Neutrophil (primary cell): ENCODE measurements around the gene TINCR.

ENCODE experiments used
- H3K27ac ChIP-seq: fragments of 200-600 bp; sonication (generic); 2 replicates; pipeline ENCODE4 v1.5.1; 2016; ENCODE audit warnings: mild to moderate bottlenecking, moderate library complexity
- H3K27me3 ChIP-seq: fragments of 200-600 bp; sonication (generic); 2 replicates; pipeline ENCODE4 v1.6.0; 2016; ENCODE audit warnings: mild to moderate bottlenecking
- H3K36me3 ChIP-seq: fragments of 200-600 bp; sonication (generic); 2 replicates; pipeline ENCODE4 v1.5.1; 2017
- H3K4me1 ChIP-seq, 2 experiments: fragments of 200-600 bp in 1 of 2; sonication (generic) in 1 of 2; 1 replicate in 1 of 2; 2 replicates in 1 of 2; pipeline versions ENCODE4 v1.5.1 to v1.6.1; 2013 to 2016; ENCODE audit warnings: low read depth in 1 of 2, low read length in 1 of 2, mild to moderate bottlenecking in 1 of 2, moderate library complexity in 1 of 2; ENCODE audit not compliant: control insufficient read depth in 1 of 2, insufficient read depth in 1 of 2
- H3K4me3 ChIP-seq, 2 experiments: fragments of 200-600 bp in 1 of 2; sonication (generic) in 1 of 2; 1 replicate in 1 of 2; 2 replicates in 1 of 2; pipeline ENCODE4 v1.5.1; 2013 to 2016; ENCODE audit warnings: low read depth in 1 of 2, low read length in 1 of 2, mild to moderate bottlenecking in 1 of 2, moderate library complexity in 1 of 2
- H3K9me3 ChIP-seq: fragments of 200-600 bp; sonication (generic); 2 replicates; pipeline ENCODE4 v1.5.1; 2016
- CTCF ChIP-seq: fragments of 200-600 bp; sonication (generic); IDR thresholded peaks from 2 replicates; pipeline ENCODE4 v1.5.1; 2016; ENCODE audit warnings: antibody characterized with exemption

TINCR gene

GRCh38 chr19:5553892-5554291 lies 13.9 kb downstream of the TINCR start:
- TF ChIP-seq CTCF = no peak
- no peaks in the 10 kb centered on the region for H3K4me1 ChIP-seq
- no peak overlapping the region for H3K4me3 ChIP-seq
- peaks cover 12% of the 10 kb centered on the region for H3K27me3 ChIP-seq
- H3K36me3 ChIP-seq = no peaks in the 10 kb centered on the region
- no peak overlapping the region for H3K27ac ChIP-seq
- H3K9me3 ChIP-seq = no peaks in the 10 kb centered on the region

GRCh38 chr19:5547881-5548280 lies 19.9 kb downstream of the TINCR start:
- Histone ChIP-seq H3K27me3 (no peaks in the 10 kb centered on the region), H3K4me1 (no peaks in the 10 kb centered on the region), H3K27ac (no peak overlapping the region), H3K36me3 (no peaks in the 10 kb centered on the region), H3K4me3 (no peak overlapping the region), H3K9me3 (no peaks in the 10 kb centered on the region)
- no peak for TF ChIP-seq CTCF

- Histone ChIP-seq H3K4me3 (no peak overlapping the region), H3K9me3 (no peaks in the 10 kb centered on the region), H3K27ac (no peak overlapping the region), H3K27me3 (no peaks in the 10 kb centered on the region), H3K36me3 (no peaks in the 10 kb centered on the region), H3K4me1 (no peaks in the 10 kb centered on the region)
- TF ChIP-seq CTCF = no peak
These were observed 21.8 kb downstream of the TINCR start for GRCh38 chr19:5545984-5546383.

GRCh38 chr19:5545051-5545450 lies 22.7 kb downstream of the TINCR start:
- TF ChIP-seq CTCF = no peak
- no peaks in the 10 kb centered on the region for H3K4me1 ChIP-seq
- H3K27me3 ChIP-seq = no peaks in the 10 kb centered on the region
- H3K36me3 ChIP-seq = no peaks in the 10 kb centered on the region
- no peak overlapping the region for H3K27ac ChIP-seq
- no peak overlapping the region for H3K4me3 ChIP-seq
- no peaks in the 10 kb centered on the region for H3K9me3 ChIP-seq

GRCh38 chr19:5542665-5543064 lies 25.1 kb downstream of the TINCR start:
- Histone ChIP-seq H3K27ac (no peak overlapping the region), H3K4me1 (no peaks in the 10 kb centered on the region), H3K4me3 (no peak overlapping the region)

More at GRCh38 chr19:5542665-5543064, 25.1 kb downstream of the TINCR start:
- H3K27me3 ChIP-seq = peaks cover 23% of the 10 kb centered on the region
- H3K9me3 ChIP-seq = no peaks in the 10 kb centered on the region
- TF ChIP-seq CTCF = no peak
- no peaks in the 10 kb centered on the region for H3K36me3 ChIP-seq
